ENCODE results near the gene PMS1. TPM values are rescaled to one million over a fixed set of nuclear protein-coding genes. Genes with fewer than 3 reads are reported as not detected.

The PMS1 gene
- total and polyA plus RNA-seq, 9 of the 15 experiments (the other 6 are each of a cell fraction or from before 2014, with no cell fraction given) = 14.5 to 29.8 (median 24.7) TPM

DNA sequence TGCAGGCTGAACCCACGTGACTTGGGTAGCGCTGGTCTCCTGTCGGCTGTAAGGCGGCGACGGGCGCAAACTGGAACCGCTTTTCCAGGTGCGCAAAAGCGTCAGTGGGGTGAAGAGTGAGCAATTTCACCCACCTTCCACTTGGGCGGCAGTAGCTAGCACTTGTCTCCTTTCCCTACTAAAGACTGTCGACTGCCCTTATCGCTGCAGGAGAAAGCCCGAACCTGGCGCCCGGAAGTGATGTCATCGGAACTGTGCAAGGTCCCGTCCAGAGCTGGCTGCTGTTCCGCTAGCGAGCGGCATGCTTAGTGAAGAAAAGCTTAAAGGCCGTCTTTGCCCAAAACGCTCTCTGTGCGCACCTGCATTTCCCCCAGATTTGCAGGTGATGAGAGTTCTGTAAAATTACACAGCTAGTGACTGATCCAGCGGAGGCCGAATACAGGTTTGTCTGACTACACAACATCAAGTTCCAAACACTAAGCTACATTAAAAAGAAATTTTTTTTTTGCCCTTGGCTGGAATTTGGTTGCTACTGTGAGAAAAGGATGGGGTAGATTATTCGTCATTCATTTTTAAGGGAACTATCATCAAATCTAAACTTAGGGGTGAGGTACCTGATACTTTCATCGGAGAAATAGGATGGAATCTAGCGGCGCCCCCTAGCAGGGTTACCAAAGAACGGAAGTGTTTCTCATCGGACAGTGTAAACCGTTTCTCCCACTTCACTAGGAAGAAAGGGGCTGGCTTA, 21.5 kb upstream of the PMS1 start, which contains the start of gene OSGEPL1 (continued):
- TF ChIP-seq, protein P1, sequence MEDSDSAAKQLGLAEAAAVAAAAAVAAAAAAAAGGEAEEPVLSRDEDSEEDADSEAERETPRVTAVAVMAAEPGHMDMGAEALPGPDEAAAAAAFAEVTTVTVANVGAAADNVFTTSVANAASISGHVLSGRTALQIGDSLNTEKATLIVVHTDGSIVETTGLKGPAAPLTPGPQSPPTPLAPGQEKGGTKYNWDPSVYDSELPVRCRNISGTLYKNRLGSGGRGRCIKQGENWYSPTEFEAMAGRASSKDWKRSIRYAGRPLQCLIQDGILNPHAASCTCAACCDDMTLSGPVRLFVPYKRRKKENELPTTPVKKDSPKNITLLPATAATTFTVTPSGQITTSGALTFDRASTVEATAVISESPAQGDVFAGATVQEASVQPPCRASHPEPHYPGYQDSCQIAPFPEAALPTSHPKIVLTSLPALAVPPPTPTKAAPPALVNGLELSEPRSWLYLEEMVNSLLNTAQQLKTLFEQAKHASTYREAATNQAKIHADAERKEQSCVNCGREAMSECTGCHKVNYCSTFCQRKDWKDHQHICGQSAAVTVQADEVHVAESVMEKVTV (CRISPR knock-in tag; IDR thresholded peaks at IDR 0.05) = no peak
- TF ChIP-seq, protein P2, sequence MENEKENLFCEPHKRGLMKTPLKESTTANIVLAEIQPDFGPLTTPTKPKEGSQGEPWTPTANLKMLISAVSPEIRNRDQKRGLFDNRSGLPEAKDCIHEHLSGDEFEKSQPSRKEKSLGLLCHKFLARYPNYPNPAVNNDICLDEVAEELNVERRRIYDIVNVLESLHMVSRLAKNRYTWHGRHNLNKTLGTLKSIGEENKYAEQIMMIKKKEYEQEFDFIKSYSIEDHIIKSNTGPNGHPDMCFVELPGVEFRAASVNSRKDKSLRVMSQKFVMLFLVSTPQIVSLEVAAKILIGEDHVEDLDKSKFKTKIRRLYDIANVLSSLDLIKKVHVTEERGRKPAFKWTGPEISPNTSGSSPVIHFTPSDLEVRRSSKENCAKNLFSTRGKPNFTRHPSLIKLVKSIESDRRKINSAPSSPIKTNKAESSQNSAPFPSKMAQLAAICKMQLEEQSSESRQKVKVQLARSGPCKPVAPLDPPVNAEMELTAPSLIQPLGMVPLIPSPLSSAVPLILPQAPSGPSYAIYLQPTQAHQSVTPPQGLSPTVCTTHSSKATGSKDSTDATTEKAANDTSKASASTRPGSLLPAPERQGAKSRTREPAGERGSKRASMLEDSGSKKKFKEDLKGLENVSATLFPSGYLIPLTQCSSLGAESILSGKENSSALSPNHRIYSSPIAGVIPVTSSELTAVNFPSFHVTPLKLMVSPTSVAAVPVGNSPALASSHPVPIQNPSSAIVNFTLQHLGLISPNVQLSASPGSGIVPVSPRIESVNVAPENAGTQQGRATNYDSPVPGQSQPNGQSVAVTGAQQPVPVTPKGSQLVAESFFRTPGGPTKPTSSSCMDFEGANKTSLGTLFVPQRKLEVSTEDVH (IDR thresholded peaks at IDR 0.05; ENCODE audit: low read depth, partially characterized antibody) = peak; percentile 18
- TF ChIP-seq POLR2H (tag; IDR thresholded peaks at IDR 0.05; ENCODE audit: low read depth) = peak; percentile 66; the same call in 1 of the 2 replicates
- TF ChIP-seq, protein P3, sequence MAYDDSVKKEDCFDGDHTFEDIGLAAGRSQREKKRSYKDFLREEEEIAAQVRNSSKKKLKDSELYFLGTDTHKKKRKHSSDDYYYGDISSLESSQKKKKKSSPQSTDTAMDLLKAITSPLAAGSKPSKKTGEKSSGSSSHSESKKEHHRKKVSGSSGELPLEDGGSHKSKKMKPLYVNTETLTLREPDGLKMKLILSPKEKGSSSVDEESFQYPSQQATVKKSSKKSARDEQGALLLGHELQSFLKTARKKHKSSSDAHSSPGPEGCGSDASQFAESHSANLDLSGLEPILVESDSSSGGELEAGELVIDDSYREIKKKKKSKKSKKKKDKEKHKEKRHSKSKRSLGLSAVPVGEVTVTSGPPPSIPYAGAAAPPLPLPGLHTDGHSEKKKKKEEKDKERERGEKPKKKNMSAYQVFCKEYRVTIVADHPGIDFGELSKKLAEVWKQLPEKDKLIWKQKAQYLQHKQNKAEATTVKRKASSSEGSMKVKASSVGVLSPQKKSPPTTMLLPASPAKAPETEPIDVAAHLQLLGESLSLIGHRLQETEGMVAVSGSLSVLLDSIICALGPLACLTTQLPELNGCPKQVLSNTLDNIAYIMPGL (CRISPR knock-in tag; IDR thresholded peaks at IDR 0.05) = no peak
- peak; percentile 83 for TF ChIP-seq C11orf30 (IDR thresholded peaks at IDR 0.05; ENCODE audit: low read depth)
- TF ChIP-seq, protein P4, sequence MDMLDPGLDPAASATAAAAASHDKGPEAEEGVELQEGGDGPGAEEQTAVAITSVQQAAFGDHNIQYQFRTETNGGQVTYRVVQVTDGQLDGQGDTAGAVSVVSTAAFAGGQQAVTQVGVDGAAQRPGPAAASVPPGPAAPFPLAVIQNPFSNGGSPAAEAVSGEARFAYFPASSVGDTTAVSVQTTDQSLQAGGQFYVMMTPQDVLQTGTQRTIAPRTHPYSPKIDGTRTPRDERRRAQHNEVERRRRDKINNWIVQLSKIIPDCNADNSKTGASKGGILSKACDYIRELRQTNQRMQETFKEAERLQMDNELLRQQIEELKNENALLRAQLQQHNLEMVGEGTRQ (CRISPR knock-in tag; IDR thresholded peaks at IDR 0.05) = peak; percentile 78
- TF ChIP-seq, protein P5, sequence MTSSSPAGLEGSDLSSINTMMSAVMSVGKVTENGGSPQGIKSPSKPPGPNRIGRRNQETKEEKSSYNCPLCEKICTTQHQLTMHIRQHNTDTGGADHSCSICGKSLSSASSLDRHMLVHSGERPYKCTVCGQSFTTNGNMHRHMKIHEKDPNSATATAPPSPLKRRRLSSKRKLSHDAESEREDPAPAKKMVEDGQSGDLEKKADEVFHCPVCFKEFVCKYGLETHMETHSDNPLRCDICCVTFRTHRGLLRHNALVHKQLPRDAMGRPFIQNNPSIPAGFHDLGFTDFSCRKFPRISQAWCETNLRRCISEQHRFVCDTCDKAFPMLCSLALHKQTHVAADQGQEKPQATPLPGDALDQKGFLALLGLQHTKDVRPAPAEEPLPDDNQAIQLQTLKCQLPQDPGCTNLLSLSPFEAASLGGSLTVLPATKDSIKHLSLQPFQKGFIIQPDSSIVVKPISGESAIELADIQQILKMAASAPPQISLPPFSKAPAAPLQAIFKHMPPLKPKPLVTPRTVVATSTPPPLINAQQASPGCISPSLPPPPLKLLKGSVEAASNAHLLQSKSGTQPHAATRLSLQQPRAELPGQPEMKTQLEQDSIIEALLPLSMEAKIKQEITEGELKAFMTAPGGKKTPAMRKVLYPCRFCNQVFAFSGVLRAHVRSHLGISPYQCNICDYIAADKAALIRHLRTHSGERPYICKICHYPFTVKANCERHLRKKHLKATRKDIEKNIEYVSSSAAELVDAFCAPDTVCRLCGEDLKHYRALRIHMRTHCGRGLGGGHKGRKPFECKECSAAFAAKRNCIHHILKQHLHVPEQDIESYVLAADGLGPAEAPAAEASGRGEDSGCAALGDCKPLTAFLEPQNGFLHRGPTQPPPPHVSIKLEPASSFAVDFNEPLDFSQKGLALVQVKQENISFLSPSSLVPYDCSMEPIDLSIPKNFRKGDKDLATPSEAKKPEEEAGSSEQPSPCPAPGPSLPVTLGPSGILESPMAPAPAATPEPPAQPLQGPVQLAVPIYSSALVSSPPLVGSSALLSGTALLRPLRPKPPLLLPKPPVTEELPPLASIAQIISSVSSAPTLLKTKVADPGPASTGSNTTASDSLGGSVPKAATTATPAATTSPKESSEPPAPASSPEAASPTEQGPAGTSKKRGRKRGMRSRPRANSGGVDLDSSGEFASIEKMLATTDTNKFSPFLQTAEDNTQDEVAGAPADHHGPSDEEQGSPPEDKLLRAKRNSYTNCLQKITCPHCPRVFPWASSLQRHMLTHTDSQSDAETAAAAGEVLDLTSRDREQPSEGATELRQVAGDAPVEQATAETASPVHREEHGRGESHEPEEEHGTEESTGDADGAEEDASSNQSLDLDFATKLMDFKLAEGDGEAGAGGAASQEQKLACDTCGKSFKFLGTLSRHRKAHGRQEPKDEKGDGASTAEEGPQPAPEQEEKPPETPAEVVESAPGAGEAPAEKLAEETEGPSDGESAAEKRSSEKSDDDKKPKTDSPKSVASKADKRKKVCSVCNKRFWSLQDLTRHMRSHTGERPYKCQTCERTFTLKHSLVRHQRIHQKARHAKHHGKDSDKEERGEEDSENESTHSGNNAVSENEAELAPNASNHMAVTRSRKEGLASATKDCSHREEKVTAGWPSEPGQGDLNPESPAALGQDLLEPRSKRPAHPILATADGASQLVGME (CRISPR knock-in tag; IDR thresholded peaks at IDR 0.05) = no peak
- TF ChIP-seq, protein P6, sequence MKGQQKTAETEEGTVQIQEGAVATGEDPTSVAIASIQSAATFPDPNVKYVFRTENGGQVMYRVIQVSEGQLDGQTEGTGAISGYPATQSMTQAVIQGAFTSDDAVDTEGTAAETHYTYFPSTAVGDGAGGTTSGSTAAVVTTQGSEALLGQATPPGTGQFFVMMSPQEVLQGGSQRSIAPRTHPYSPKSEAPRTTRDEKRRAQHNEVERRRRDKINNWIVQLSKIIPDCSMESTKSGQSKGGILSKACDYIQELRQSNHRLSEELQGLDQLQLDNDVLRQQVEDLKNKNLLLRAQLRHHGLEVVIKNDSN (CRISPR knock-in tag; IDR thresholded peaks at IDR 0.05) = peak; percentile 89
- TF ChIP-seq, protein P7, sequence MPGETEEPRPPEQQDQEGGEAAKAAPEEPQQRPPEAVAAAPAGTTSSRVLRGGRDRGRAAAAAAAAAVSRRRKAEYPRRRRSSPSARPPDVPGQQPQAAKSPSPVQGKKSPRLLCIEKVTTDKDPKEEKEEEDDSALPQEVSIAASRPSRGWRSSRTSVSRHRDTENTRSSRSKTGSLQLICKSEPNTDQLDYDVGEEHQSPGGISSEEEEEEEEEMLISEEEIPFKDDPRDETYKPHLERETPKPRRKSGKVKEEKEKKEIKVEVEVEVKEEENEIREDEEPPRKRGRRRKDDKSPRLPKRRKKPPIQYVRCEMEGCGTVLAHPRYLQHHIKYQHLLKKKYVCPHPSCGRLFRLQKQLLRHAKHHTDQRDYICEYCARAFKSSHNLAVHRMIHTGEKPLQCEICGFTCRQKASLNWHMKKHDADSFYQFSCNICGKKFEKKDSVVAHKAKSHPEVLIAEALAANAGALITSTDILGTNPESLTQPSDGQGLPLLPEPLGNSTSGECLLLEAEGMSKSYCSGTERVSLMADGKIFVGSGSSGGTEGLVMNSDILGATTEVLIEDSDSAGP (CRISPR knock-in tag; IDR thresholded peaks at IDR 0.05) = no peak
